HuH-7.5 (cell line): ENCODE results near the gene KCNJ3.
"Not testable (repeated sequence)": the region's sequence is repeated elsewhere in the genome, so short reads cannot be mapped to it uniquely, and the experiment has no call there.

Source experiments
- DNase-seq: peaks from one replicate; pipeline ENCODE4 v3.0.0; 2011; ENCODE audit warnings: low spot score

The KCNJ3 gene

DNA sequence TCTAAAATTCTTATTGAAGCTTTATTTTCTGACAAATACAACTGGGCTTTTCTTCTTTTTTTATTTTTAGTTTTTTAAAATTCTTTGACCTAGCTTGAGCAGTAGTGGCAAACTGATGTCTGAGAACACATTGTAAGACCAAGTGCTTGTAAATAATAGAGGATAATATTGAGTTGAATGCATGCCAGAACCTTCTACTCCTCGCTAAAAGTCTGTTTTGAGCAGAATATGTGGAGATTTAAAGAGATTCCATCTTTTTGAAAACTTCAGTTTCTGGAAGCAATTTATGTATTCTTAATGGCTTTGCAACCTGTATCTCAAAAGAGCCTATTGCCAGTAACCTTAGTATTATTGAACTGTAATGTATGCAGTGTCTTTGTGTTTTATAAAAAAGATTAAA, 148.3 kb downstream of the KCNJ3 start:
- DNase-seq: no peak

GRCh38 chr2:154849482-154849881, 151.0 kb downstream of the KCNJ3 start:
- DNase-seq: no peak

GRCh38 chr2:154850532-154850931, 152.0 kb downstream of the KCNJ3 start:
- DNase-seq: no peak

DNA sequence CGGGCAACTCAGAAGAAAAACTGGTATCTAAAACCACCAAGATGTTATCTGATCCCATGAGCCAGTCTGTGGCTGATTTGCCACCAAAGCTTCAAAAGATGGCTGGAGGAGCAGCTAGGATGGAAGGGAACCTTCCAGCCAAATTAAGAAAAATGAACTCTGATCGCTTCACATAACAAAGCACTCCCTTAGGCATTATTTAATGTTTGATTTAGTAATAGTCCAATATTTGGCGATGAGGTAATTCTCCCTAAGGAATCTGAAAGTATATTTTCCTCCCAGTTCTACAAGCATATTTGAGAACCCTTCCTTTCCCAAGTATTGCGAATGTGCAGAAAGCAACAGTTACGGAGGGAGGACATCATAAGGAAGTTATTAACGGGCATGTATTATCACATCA, 156.6 kb downstream of the KCNJ3 start:
- no peak for DNase-seq

- DNase-seq: not testable (repeated sequence)
Measured at GRCh38 chr2:154867151-154867550, 168.7 kb downstream of the KCNJ3 start.

- DNase-seq: no peak
Measured at GRCh38 chr2:154875999-154876398, 177.5 kb downstream of the KCNJ3 start.

DNA sequence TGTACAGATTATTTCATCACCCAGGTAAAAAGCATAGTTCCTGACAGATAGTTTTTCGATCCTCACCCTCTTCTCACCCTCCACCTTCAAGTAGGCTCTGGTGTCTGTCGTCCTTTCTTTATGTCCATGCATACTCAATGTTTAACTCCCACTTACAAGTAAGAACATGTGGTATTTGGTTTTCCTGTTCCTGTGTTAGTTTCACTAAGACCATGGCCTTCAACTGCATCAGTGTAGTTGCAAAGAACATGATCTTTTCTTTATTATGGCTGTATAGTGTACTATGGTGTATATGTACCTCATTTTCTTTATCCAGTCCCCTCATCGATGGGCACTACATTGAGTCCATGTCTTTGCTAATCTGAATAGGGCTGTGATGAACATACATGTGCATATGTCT, 184.2 kb downstream of the KCNJ3 start:
- no peak for DNase-seq

DNA sequence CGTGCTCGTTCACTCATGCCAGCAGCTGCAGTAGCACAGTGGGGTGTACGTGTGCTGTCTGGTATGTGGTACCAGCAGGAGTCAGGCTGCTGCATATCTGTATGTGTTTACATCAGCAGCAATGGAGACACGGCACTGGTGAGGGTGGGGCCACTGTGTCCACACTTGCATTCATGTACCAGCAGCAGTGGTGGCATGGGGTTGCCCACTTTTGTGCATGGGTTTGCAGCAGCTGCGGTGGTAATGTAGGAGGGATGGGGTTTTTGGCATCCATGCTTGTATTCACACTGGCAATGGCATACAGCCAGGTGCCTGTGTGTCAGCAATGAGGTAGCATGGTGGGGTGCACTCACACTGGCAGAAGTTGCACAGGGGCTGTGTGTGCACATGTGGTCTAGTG, 187.8 kb downstream of the KCNJ3 start:
- DNase-seq: no peak

- no peak for DNase-seq
Measured at GRCh38 chr2:154898269-154898668, 199.8 kb downstream of the KCNJ3 start.

DNA sequence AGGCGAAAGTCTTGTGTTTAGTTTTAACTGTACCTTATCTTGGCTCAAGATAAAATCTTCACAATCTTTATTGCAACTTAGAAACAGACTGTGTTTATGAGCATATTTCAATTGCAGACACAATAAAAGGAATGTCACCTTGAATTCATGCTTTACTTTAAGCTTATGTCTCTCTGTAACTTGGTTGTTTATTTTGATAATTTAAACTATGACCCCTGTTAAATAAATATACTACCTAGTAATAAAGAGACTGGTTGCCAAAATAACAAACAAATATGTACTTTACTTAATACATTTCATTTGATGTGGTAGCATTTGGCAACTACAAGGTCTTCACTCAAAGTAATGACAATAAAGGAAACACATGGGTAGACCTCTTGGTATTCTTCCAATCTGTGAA, 202.6 kb downstream of the KCNJ3 start:
- DNase-seq: no peak
